ENCODE data around the gene ENTPD6. TPM values are rescaled to one million over a fixed set of nuclear protein-coding genes. Genes with fewer than 3 reads are reported as not detected.
"Not testable (repeated sequence)": the region's sequence is repeated elsewhere in the genome, so short reads cannot be mapped to it uniquely, and the experiment has no call there.

ENTPD6 gene
- total RNA-seq, 2 experiments from 2014 or later = 39.4 to 42.8 TPM

GRCh38 chr20:25236450-25237304 is 41.2 kb downstream of the ENTPD6 start:
- POLR2A ChIA-PET = interaction anchor here (0.9 to 1.4 kb wide), 3 partner anchors 10 to 13 kb away, joined by 3 to 6 read pairs (median 5); partner anchors contain the start of gene PYGB
- no peak for ATAC-seq

GRCh38 chr20:25237610-25238318 is 42.3 kb downstream of the ENTPD6 start:
- CTCF ChIA-PET = no interaction called here
- DNase-seq (peak; percentile 84), ATAC-seq (peak; percentile 97)
- Mint-ChIP-seq H3K9me3 (no peaks in the 10 kb centered on the region), H3K27me3 (peaks cover 18% of the 10 kb centered on the region), H3K4me3 (peak overlapping the region; percentile 65), H3K27ac (peak overlapping the region; percentile 95), H3K4me1 (ENCODE audit: low read depth) (peaks cover 31% of the 10 kb centered on the region), H3K36me3 (ENCODE audit: low read depth) (no peaks in the 10 kb centered on the region)
- intact Hi-C loops (cut with micrococcal nuclease) = no loop called here
- no peak for TF ChIP-seq CTCF (IDR thresholded peaks at IDR 0.05)
- POLR2A ChIA-PET = interaction anchor here (0.9 to 1.0 kb wide), 2 partner anchors 11 to 14 kb away, joined by 3 to 5 read pairs; no protein-coding TSS in a partner anchor

More at GRCh38 chr20:25236450-25237304, 41.2 kb downstream of the ENTPD6 start:
- H3K4me1 Mint-ChIP-seq (ENCODE audit: low read depth) = peaks cover 31% of the 10 kb centered on the region
- H3K36me3 Mint-ChIP-seq (ENCODE audit: low read depth) = no peaks in the 10 kb centered on the region
- H3K4me3 Mint-ChIP-seq = no peak overlapping the region
- no peak for TF ChIP-seq CTCF (IDR thresholded peaks at IDR 0.05)
- H3K27ac Mint-ChIP-seq = peak overlapping the region; percentile 30
- peaks cover 18% of the 10 kb centered on the region for H3K27me3 Mint-ChIP-seq
- no peaks in the 10 kb centered on the region for H3K9me3 Mint-ChIP-seq
- intact Hi-C loops (cut with micrococcal nuclease) = no loop called here
- CTCF ChIA-PET = interaction anchor here (1.3 to 1.5 kb wide), 2 partner anchors 11 to 24 kb away, joined by 3 to 4 read pairs; partner anchors contain the start of gene PYGB
- no peak for DNase-seq

- POLR2A ChIA-PET = interaction anchor here (0.6 kb wide), 1 partner anchor 14 kb away, joined by 3 read pairs; no protein-coding TSS in a partner anchor
- H3K4me3 Mint-ChIP-seq = peak overlapping the region; percentile 65
- no peak for DNase-seq
- TF ChIP-seq CTCF (IDR thresholded peaks at IDR 0.05) = no peak
- H3K4me1 Mint-ChIP-seq (ENCODE audit: low read depth) = peaks cover 31% of the 10 kb centered on the region
- H3K36me3 Mint-ChIP-seq (ENCODE audit: low read depth) = no peaks in the 10 kb centered on the region
- no peaks in the 10 kb centered on the region for H3K9me3 Mint-ChIP-seq
- CTCF ChIA-PET = no interaction called here
- H3K27me3 Mint-ChIP-seq = peaks cover 18% of the 10 kb centered on the region
- intact Hi-C loops (cut with micrococcal nuclease) = no loop called here
- peak overlapping the region; percentile 95 for H3K27ac Mint-ChIP-seq
- no peak for ATAC-seq
These were observed 43.0 kb downstream of the ENTPD6 start for GRCh38 chr20:25238319-25239037.

GRCh38 chr20:25239387-25240370 is 44.2 kb downstream of the ENTPD6 start:
- peaks cover 10% of the 10 kb centered on the region for H3K27me3 Mint-ChIP-seq
- no peaks in the 10 kb centered on the region for H3K36me3 Mint-ChIP-seq (ENCODE audit: low read depth)
- H3K4me1 Mint-ChIP-seq (ENCODE audit: low read depth) = peaks cover 27% of the 10 kb centered on the region
- ChIA-PET CTCF (interaction anchor here (1.3 kb wide), 1 partner anchor 40 kb away, joined by 3 read pairs; no protein-coding TSS in a partner anchor), POLR2A (interaction anchor here (0.7 to 1.2 kb wide), 2 partner anchors 9 to 149 kb away, joined by 3 to 4 read pairs; no protein-coding TSS in a partner anchor)
- H3K4me3 Mint-ChIP-seq = no peak overlapping the region
- no peak for TF ChIP-seq CTCF (IDR thresholded peaks at IDR 0.05)
- ATAC-seq (no peak), DNase-seq (peak; percentile 42)
- H3K27ac Mint-ChIP-seq = peak overlapping the region; percentile 95
- H3K9me3 Mint-ChIP-seq = no peaks in the 10 kb centered on the region
- intact Hi-C loops (cut with micrococcal nuclease) = no loop called here

- H3K4me3 Mint-ChIP-seq; ATAC-seq; H3K36me3 Mint-ChIP-seq (ENCODE audit: low read depth); CTCF ChIA-PET; H3K9me3 Mint-ChIP-seq; DNase-seq; POLR2A ChIA-PET; intact Hi-C loops (cut with micrococcal nuclease); H3K27ac Mint-ChIP-seq; H3K27me3 Mint-ChIP-seq: not testable (repeated sequence)
- peaks cover 29% of the 10 kb centered on the region for H3K4me1 Mint-ChIP-seq (ENCODE audit: low read depth)
These were observed 45.5 kb downstream of the ENTPD6 start for GRCh38 chr20:25240851-25241658.

- intact Hi-C loops (cut with micrococcal nuclease); DNase-seq; H3K27me3 Mint-ChIP-seq; H3K27ac Mint-ChIP-seq; H3K9me3 Mint-ChIP-seq; POLR2A ChIA-PET; H3K4me3 Mint-ChIP-seq; H3K36me3 Mint-ChIP-seq (ENCODE audit: low read depth); CTCF ChIA-PET; ATAC-seq: not testable (repeated sequence)
- H3K4me1 Mint-ChIP-seq (ENCODE audit: low read depth) = peaks cover 33% of the 10 kb centered on the region
These were observed 46.1 kb downstream of the ENTPD6 start for GRCh38 chr20:25241659-25241955.

All from activated CD8-positive, alpha-beta T cell treated with anti-CD3 and anti-CD28 coated beads for 36 hours (primary cell).